ENCODE data around the gene INPP5A.

- no peak for TF ChIP-seq ZNF274 (IDR thresholded peaks at IDR 0.05; ENCODE audit: low read depth, low read length)
- TF ChIP-seq YY1 (IDR thresholded peaks at IDR 0.05; ENCODE audit: insufficient read depth, insufficient read length), result no peak
- TF ChIP-seq SUZ12 (IDR thresholded peaks at IDR 0.05; ENCODE audit: extremely low read depth, insufficient read depth, insufficient read length), result no peak
Measured at GRCh38 chr10:132715776-132716680, 178.4 kb downstream of the INPP5A start.
